Renal pelvis (tissue), 12 donors: Measurements from ENCODE around the gene HNRNPCL4. TPM values are rescaled to one million over a fixed set of nuclear protein-coding genes. Genes with fewer than 3 reads are reported as not detected.
"Not testable (repeated sequence)": the region's sequence is repeated elsewhere in the genome, so short reads cannot be mapped to it uniquely, and the experiment has no call there.

Experiments used
- DNase-seq: peaks from one replicate; pipeline ENCODE4 v3.0.0-alpha.2; 2013
- long read RNA-seq, 16 experiments: transcript quantifications; one replicate each; lab custom pipeline, GENCODE V29; 2026
- polyA plus RNA-seq, 3 donors: library from polyadenylated mRNA; unstranded; fragments of 120-200 nt; gene quantifications; one replicate each; pipeline ENCODE4 v1.2.1, GENCODE V29; 2013; ENCODE audit not compliant: insufficient read length in 3 of 3

Gene HNRNPCL4
- under 1 TPM in 2 of 3 donors, not detected in 1; 0.27 to 0.28 TPM for polyA plus RNA-seq
- long read RNA-seq, donor 1: 0 reads
- long read RNA-seq, donor 2: 0 reads
- long read RNA-seq, donor 3: 0 reads
- long read RNA-seq, donor 4: 0 reads
- long read RNA-seq, donor 5: 0 reads
- long read RNA-seq, donor 6: 0 reads
- long read RNA-seq, donor 7: 0 reads
- long read RNA-seq, donor 8: 0 reads
- long read RNA-seq, donor 9: 0 reads
- long read RNA-seq, donor 10: 0 reads
- long read RNA-seq, donor 11: 0 reads
- long read RNA-seq, donor 12: 0 reads
- long read RNA-seq, donor 13: 0 reads
- long read RNA-seq, donor 14: 0 reads
- long read RNA-seq, donor 15: 0 reads
- long read RNA-seq, donor 16: 0 reads

DNA sequence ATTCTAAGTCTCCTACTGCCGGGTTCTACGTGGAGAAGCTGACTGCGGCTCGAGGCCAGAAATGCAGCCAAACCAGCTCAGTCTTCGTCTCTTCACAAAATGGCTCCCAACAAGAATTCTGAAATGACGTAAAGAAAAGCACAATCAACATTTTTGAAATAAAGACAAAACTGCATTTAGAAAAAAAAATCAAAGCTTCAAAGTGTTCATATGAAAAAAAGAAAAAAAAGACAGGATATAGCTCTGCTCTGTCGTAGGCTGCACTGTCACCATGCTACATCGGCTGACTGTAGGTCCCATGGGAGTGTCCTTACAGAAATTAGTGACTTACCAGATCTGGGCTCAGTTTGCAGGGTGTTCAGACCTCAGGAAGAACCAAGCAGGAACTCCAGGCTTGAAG, at the start of gene HNRNPCL4:
Gene HNRNPCL4, minus strand, starts transcription at position 101 of the 400 bp plus-strand sequence. CDS start 164 bp downstream, outside the sequence.
- not testable (repeated sequence) for DNase-seq

DNA sequence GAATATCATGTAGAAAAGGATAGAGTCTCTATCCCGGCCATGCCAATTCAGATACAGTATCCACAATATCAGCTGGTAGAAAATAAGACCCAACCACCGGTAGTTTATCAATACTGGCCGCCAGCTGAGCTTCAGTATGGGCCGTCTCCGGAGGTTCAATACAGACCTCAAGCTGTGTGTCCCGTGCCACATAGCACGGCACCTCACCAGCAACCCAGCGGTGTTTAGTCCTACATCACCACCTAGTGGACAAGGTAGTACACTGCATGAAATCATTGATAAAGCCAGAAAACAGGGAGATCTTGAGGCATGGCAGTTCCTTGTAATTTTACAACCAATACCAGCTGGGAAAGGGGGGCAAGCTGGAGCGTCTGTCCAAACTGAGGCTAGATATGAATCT, 43.3 kb upstream of the HNRNPCL4 start:
- not testable (repeated sequence) for DNase-seq

DNA sequence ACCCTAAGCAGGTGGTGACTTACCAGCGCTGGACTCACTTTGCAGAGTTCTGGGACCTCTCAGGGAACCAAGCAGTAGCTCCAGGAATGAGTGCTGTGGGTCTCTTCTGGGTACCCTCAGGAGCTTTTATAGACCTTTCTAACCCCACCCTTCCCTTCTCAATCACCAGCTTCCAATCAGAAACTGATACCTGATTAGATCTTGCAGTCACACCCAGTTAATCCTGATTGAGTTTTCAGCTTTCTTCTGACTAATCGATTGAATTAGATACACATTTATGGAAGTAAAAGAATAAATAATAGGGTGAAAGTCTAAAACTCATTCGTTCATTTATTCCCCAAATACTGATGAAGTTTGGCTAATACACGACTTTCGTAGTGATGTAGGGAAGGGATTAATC, 35.9 kb upstream of the HNRNPCL4 start, which contains the start of gene PRAMEF13:
Gene PRAMEF13, minus strand, starts transcription at position 101 of the 400 bp plus-strand sequence. CDS start 1,820 bp downstream, outside the sequence.
- DNase-seq: not testable (repeated sequence)

DNA sequence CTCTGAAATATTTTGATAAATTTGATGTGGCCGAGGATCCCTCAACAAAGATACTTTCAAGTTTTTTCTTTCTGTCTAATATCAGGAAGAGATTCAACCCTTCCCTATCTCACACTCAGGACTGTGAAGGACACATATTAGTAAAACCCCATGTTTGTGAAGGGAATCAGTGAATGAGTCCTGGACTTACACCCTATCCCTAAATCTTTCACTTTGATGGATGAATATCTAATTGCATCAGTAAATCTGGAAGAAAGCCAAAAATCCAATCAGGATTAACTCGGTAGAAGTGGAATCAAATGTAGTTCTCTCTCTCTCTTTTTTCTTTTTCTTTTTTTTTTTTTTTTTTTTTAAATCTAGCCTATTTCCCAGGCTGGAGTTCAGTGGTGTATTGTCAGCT, 6.1 kb upstream of the HNRNPCL4 start, which contains the start of gene PRAMEF9:
Gene PRAMEF9, plus strand, starts transcription at position 301 of the 400 bp plus-strand sequence. CDS start 3,433 bp downstream, outside the sequence.
- DNase-seq: not testable (repeated sequence)

DNA sequence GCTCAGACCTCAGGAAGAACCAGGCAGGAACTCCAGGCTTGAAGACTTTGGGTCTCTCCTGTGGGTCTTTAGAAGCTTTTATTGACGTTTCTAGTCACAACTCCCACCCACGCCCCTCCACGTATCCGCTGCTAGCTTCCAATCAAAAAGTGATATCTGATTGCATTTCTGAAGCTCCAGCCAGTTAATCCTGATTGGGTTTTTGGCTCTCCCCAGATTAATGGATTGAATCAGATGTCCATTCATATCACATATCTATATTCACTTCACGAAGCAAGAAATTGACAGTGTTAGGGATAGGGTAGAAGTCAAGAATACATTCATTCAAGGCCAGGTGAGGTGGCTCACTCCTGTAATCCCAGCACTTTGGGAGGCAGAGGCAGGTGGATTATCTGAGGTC, 9.5 kb downstream of the HNRNPCL4 start, which contains the start of gene PRAMEF26:
Gene PRAMEF26, minus strand, starts transcription at position 101 of the 400 bp plus-strand sequence. CDS start 2,914 bp downstream, outside the sequence.
- DNase-seq: not testable (repeated sequence)

DNA sequence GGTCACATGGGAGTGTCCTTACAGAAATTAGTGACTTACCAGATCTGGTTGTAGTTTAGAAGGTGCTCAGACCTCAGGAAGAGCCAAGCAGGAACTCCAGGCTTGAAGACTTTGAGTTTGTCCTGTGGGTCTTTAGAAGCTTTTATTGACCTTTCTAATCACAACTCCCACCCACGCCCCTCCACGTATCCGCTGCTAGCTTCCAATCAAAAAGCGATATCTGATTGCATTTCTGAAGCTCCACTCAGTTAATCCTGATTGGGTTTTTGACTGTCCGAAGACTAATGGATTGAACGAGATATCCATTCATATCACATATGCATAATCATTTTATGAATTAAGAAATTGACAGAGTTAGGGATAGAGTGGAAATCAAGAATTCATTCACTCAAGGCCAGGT, 48.7 kb downstream of the HNRNPCL4 start, which contains the start of gene HNRNPCL2:
Gene HNRNPCL2, minus strand, starts transcription at position 101 of the 400 bp plus-strand sequence. CDS start 454 bp downstream, outside the sequence.
- not testable (repeated sequence) for DNase-seq

Other genes starting within 250 kb of the HNRNPCL4 start
- gene PRAMEF7, start 249.0 kb downstream of the HNRNPCL4 start, polyA plus RNA-seq: not detected
- gene PRAMEF6, start 218.1 kb downstream of the HNRNPCL4 start, polyA plus RNA-seq: not detected
- gene PRAMEF27, start 109.1 kb downstream of the HNRNPCL4 start, polyA plus RNA-seq: not detected
- not detected for gene HNRNPCL3, start 104.9 kb downstream of the HNRNPCL4 start, polyA plus RNA-seq
- gene PRAMEF25, start 94.9 kb downstream of the HNRNPCL4 start, polyA plus RNA-seq: not detected
- gene HNRNPCL2, start 48.8 kb downstream of the HNRNPCL4 start, polyA plus RNA-seq: under 1 TPM in 1 of 3 donors, not detected in 2; 0.11 TPM
- not detected for gene PRAMEF26, start 9.6 kb downstream of the HNRNPCL4 start, polyA plus RNA-seq
- gene PRAMEF9, start 6.2 kb upstream of the HNRNPCL4 start, polyA plus RNA-seq: not detected
- not detected for gene PRAMEF13, start 35.8 kb upstream of the HNRNPCL4 start, polyA plus RNA-seq
- not detected for gene PRAMEF18, start 60.5 kb upstream of the HNRNPCL4 start, polyA plus RNA-seq
- not detected for gene PRAMEF5, start 88.6 kb upstream of the HNRNPCL4 start, polyA plus RNA-seq
- not detected for gene PRAMEF8, start 119.5 kb upstream of the HNRNPCL4 start, polyA plus RNA-seq
- not detected for gene PRAMEF33, start 137.9 kb upstream of the HNRNPCL4 start, polyA plus RNA-seq
- gene PRAMEF15, start 149.9 kb upstream of the HNRNPCL4 start, polyA plus RNA-seq: not detected
- gene PRAMEF14, start 181.5 kb upstream of the HNRNPCL4 start, polyA plus RNA-seq: not detected
- gene PRAMEF19, start 206.3 kb upstream of the HNRNPCL4 start, polyA plus RNA-seq: not detected
- not detected for gene PRAMEF17, start 224.0 kb upstream of the HNRNPCL4 start, polyA plus RNA-seq
- gene PRAMEF20, start 244.8 kb upstream of the HNRNPCL4 start, polyA plus RNA-seq: not detected